CD4-positive, alpha-beta T cell treated with Interleukin-1 beta for 1 hour (primary cell): Measurements from ENCODE around the gene SPTLC1.

Experiments
- DNase-seq, 2 donors: peaks; one replicate each; pipeline ENCODE4 v3.0.0-alpha.2; 2020 to 2022

SPTLC1 gene

GRCh38 chr9:92071634-92072033 is 43.6 kb downstream of the SPTLC1 start:
- DNase-seq: no peak

- no peak for DNase-seq
These were observed 49.0 kb downstream of the SPTLC1 start for GRCh38 chr9:92066168-92066567.

GRCh38 chr9:92064711-92065110 is 50.5 kb downstream of the SPTLC1 start:
- no peak for DNase-seq

- DNase-seq: no peak
These were observed 54.0 kb downstream of the SPTLC1 start for GRCh38 chr9:92061184-92061583.

GRCh38 chr9:92059661-92060060 is 55.6 kb downstream of the SPTLC1 start:
- DNase-seq: no peak

GRCh38 chr9:92058723-92059444 is 56.3 kb downstream of the SPTLC1 start:
- no peak for DNase-seq

- DNase-seq: no peak
These were observed 57.2 kb downstream of the SPTLC1 start for GRCh38 chr9:92058026-92058425.

GRCh38 chr9:92057226-92057625 is 58.0 kb downstream of the SPTLC1 start:
- no peak for DNase-seq

- no peak for DNase-seq
These were observed 59.6 kb downstream of the SPTLC1 start for GRCh38 chr9:92055624-92056023.

- no peak for DNase-seq
These were observed 66.1 kb downstream of the SPTLC1 start for GRCh38 chr9:92048924-92049625.

- DNase-seq: no peak
These were observed 67.7 kb downstream of the SPTLC1 start for GRCh38 chr9:92047500-92047899.

GRCh38 chr9:92046676-92047075 is 68.5 kb downstream of the SPTLC1 start:
- no peak for DNase-seq

GRCh38 chr9:92044936-92045335 is 70.3 kb downstream of the SPTLC1 start:
- no peak for DNase-seq

GRCh38 chr9:92043002-92043401 is 72.2 kb downstream of the SPTLC1 start:
- DNase-seq: no peak

GRCh38 chr9:92042260-92042659 is 73.0 kb downstream of the SPTLC1 start:
- DNase-seq: no peak

- DNase-seq: no peak
These were observed 78.5 kb downstream of the SPTLC1 start for GRCh38 chr9:92036756-92037155.

GRCh38 chr9:92036411-92036746 is 78.8 kb downstream of the SPTLC1 start:
- DNase-seq: no peak

GRCh38 chr9:92035687-92036410 is 79.4 kb downstream of the SPTLC1 start:
- DNase-seq: no peak

GRCh38 chr9:92035146-92035545 is 80.1 kb downstream of the SPTLC1 start:
- no peak for DNase-seq

GRCh38 chr9:92033991-92034390 is 81.2 kb downstream of the SPTLC1 start:
- no peak for DNase-seq

GRCh38 chr9:92033307-92033706 is 81.9 kb downstream of the SPTLC1 start:
- no peak for DNase-seq

- no peak for DNase-seq
These were observed 82.3 kb downstream of the SPTLC1 start for GRCh38 chr9:92032891-92033290.

GRCh38 chr9:92030367-92030766 is 84.8 kb downstream of the SPTLC1 start:
- no peak for DNase-seq

GRCh38 chr9:92029553-92029952 is 85.7 kb downstream of the SPTLC1 start:
- no peak for DNase-seq
